ENCODE measurements around the gene MAPK11. TPM values are rescaled to one million over a fixed set of nuclear protein-coding genes. Genes with fewer than 3 reads are reported as not detected.

The MAPK11 gene
- total RNA-seq, 1 donor from 2014 or later: 3.1 TPM

GRCh38 chr22:50286275-50286674 is 16.1 kb upstream of the MAPK11 start:
- Histone ChIP-seq H3K9ac (ENCODE audit: low read depth in 1 of 3, low read length in 3 of 3) (no peak overlapping the region), H3K9me3 (ENCODE audit: control insufficient read depth in 3 of 3, low read length in 3 of 3) (no peaks in the 10 kb centered on the region), H3K4me1 (ENCODE audit: control insufficient read depth in 3 of 3, insufficient read depth in 3 of 3, low read length in 3 of 3) (no peaks in the 10 kb centered on the region), H3K36me3 (ENCODE audit: control insufficient read depth in 3 of 3, insufficient read depth in 3 of 3, low read length in 3 of 3) (peaks cover 30 to 40% (median 31%) of the 10 kb centered on the region in 3 donors), H3K27ac (ENCODE audit: low read depth, low read length) (no peak overlapping the region), H3K4me3 (ENCODE audit: low read length in 3 of 3) (no peak overlapping the region), H3K27me3 (ENCODE audit: control insufficient read depth in 3 of 3, insufficient read depth in 3 of 3, low read length in 3 of 3) (peaks cover 0 to 2% (median 0%) of the 10 kb centered on the region in 3 donors)

GRCh38 chr22:50285568-50286229 is 15.5 kb upstream of the MAPK11 start:
- H3K27ac ChIP-seq (ENCODE audit: low read depth, low read length): no peak overlapping the region
- H3K9me3 ChIP-seq (ENCODE audit: control insufficient read depth in 3 of 3, low read length in 3 of 3): no peaks in the 10 kb centered on the region
- H3K9ac ChIP-seq (ENCODE audit: low read depth in 1 of 3, low read length in 3 of 3): no peak overlapping the region
- no peaks in the 10 kb centered on the region for H3K27me3 ChIP-seq (ENCODE audit: control insufficient read depth in 3 of 3, insufficient read depth in 3 of 3, low read length in 3 of 3)
- peaks cover 36 to 45% (median 36%) of the 10 kb centered on the region in 3 donors for H3K36me3 ChIP-seq (ENCODE audit: control insufficient read depth in 3 of 3, insufficient read depth in 3 of 3, low read length in 3 of 3)
- H3K4me3 ChIP-seq (ENCODE audit: low read length in 3 of 3): no peak overlapping the region
- no peaks in the 10 kb centered on the region for H3K4me1 ChIP-seq (ENCODE audit: control insufficient read depth in 3 of 3, insufficient read depth in 3 of 3, low read length in 3 of 3)

- Histone ChIP-seq H3K4me1 (ENCODE audit: control insufficient read depth in 3 of 3, insufficient read depth in 3 of 3, low read length in 3 of 3) (no peaks in the 10 kb centered on the region), H3K9me3 (ENCODE audit: control insufficient read depth in 3 of 3, low read length in 3 of 3) (no peaks in the 10 kb centered on the region), H3K4me3 (ENCODE audit: low read length in 3 of 3) (no peak overlapping the region), H3K9ac (ENCODE audit: low read depth in 1 of 3, low read length in 3 of 3) (no peak overlapping the region), H3K36me3 (ENCODE audit: control insufficient read depth in 3 of 3, insufficient read depth in 3 of 3, low read length in 3 of 3) (peaks cover 35 to 44% (median 35%) of the 10 kb centered on the region in 3 donors), H3K27ac (ENCODE audit: low read depth, low read length) (no peak overlapping the region), H3K27me3 (ENCODE audit: control insufficient read depth in 3 of 3, insufficient read depth in 3 of 3, low read length in 3 of 3) (no peaks in the 10 kb centered on the region)
These were observed 14.3 kb upstream of the MAPK11 start for GRCh38 chr22:50284479-50284878.

GRCh38 chr22:50283821-50284220 is 13.6 kb upstream of the MAPK11 start:
- peaks cover 28 to 44% (median 29%) of the 10 kb centered on the region in 3 donors for H3K36me3 ChIP-seq (ENCODE audit: control insufficient read depth in 3 of 3, insufficient read depth in 3 of 3, low read length in 3 of 3)
- no peaks in the 10 kb centered on the region for H3K9me3 ChIP-seq (ENCODE audit: control insufficient read depth in 3 of 3, low read length in 3 of 3)

GRCh38 chr22:50282361-50283155 is 12.4 kb upstream of the MAPK11 start:
- Histone ChIP-seq H3K27ac (ENCODE audit: low read depth, low read length) (no peak overlapping the region), H3K9ac (ENCODE audit: low read depth in 1 of 3, low read length in 3 of 3) (no peak overlapping the region), H3K4me1 (ENCODE audit: control insufficient read depth in 3 of 3, insufficient read depth in 3 of 3, low read length in 3 of 3) (no peaks in the 10 kb centered on the region), H3K9me3 (ENCODE audit: control insufficient read depth in 3 of 3, low read length in 3 of 3) (no peaks in the 10 kb centered on the region), H3K36me3 (ENCODE audit: control insufficient read depth in 3 of 3, insufficient read depth in 3 of 3, low read length in 3 of 3) (peaks cover 24 to 40% (median 36%) of the 10 kb centered on the region in 3 donors), H3K4me3 (ENCODE audit: low read length in 3 of 3) (no peak overlapping the region), H3K27me3 (ENCODE audit: control insufficient read depth in 3 of 3, insufficient read depth in 3 of 3, low read length in 3 of 3) (no peaks in the 10 kb centered on the region)

More at GRCh38 chr22:50283821-50284220, 13.6 kb upstream of the MAPK11 start:
- H3K27ac ChIP-seq (ENCODE audit: low read depth, low read length): no peak overlapping the region
- H3K4me1 ChIP-seq (ENCODE audit: control insufficient read depth in 3 of 3, insufficient read depth in 3 of 3, low read length in 3 of 3): no peaks in the 10 kb centered on the region
- H3K9ac ChIP-seq (ENCODE audit: low read depth in 1 of 3, low read length in 3 of 3): no peak overlapping the region
- H3K27me3 ChIP-seq (ENCODE audit: control insufficient read depth in 3 of 3, insufficient read depth in 3 of 3, low read length in 3 of 3): no peaks in the 10 kb centered on the region
- no peak overlapping the region for H3K4me3 ChIP-seq (ENCODE audit: low read length in 3 of 3)

- H3K4me1 ChIP-seq (ENCODE audit: control insufficient read depth in 3 of 3, insufficient read depth in 3 of 3, low read length in 3 of 3): no peaks in the 10 kb centered on the region
- H3K9ac ChIP-seq (ENCODE audit: low read depth in 1 of 3, low read length in 3 of 3): no peak overlapping the region
- no peaks in the 10 kb centered on the region for H3K9me3 ChIP-seq (ENCODE audit: control insufficient read depth in 3 of 3, low read length in 3 of 3)
- H3K27me3 ChIP-seq (ENCODE audit: control insufficient read depth in 3 of 3, insufficient read depth in 3 of 3, low read length in 3 of 3): no peaks in the 10 kb centered on the region
- no peak overlapping the region for H3K4me3 ChIP-seq (ENCODE audit: low read length in 3 of 3)
- peaks cover 24 to 40% (median 36%) of the 10 kb centered on the region in 3 donors for H3K36me3 ChIP-seq (ENCODE audit: control insufficient read depth in 3 of 3, insufficient read depth in 3 of 3, low read length in 3 of 3)
- no peak overlapping the region for H3K27ac ChIP-seq (ENCODE audit: low read depth, low read length)
These were observed 11.8 kb upstream of the MAPK11 start for GRCh38 chr22:50281957-50282356.

- Histone ChIP-seq H3K27ac (ENCODE audit: low read depth, low read length) (no peak overlapping the region), H3K4me1 (ENCODE audit: control insufficient read depth in 3 of 3, insufficient read depth in 3 of 3, low read length in 3 of 3) (no peaks in the 10 kb centered on the region), H3K36me3 (ENCODE audit: control insufficient read depth in 3 of 3, insufficient read depth in 3 of 3, low read length in 3 of 3) (peaks cover 21 to 38% (median 35%) of the 10 kb centered on the region in 3 donors), H3K9me3 (ENCODE audit: control insufficient read depth in 3 of 3, low read length in 3 of 3) (no peaks in the 10 kb centered on the region), H3K9ac (ENCODE audit: low read depth in 1 of 3, low read length in 3 of 3) (no peak overlapping the region), H3K4me3 (ENCODE audit: low read length in 3 of 3) (no peak overlapping the region), H3K27me3 (ENCODE audit: control insufficient read depth in 3 of 3, insufficient read depth in 3 of 3, low read length in 3 of 3) (no peaks in the 10 kb centered on the region)
These were observed 11.2 kb upstream of the MAPK11 start for GRCh38 chr22:50281384-50281760.

- Histone ChIP-seq H3K27me3 (ENCODE audit: control insufficient read depth in 3 of 3, insufficient read depth in 3 of 3, low read length in 3 of 3) (no peaks in the 10 kb centered on the region), H3K4me1 (ENCODE audit: control insufficient read depth in 3 of 3, insufficient read depth in 3 of 3, low read length in 3 of 3) (no peaks in the 10 kb centered on the region), H3K9ac (ENCODE audit: low read depth in 1 of 3, low read length in 3 of 3) (no peak overlapping the region), H3K36me3 (ENCODE audit: control insufficient read depth in 3 of 3, insufficient read depth in 3 of 3, low read length in 3 of 3) (peaks cover 18 to 34% (median 30%) of the 10 kb centered on the region in 3 donors), H3K4me3 (ENCODE audit: low read length in 3 of 3) (no peak overlapping the region), H3K27ac (ENCODE audit: low read depth, low read length) (no peak overlapping the region), H3K9me3 (ENCODE audit: control insufficient read depth in 3 of 3, low read length in 3 of 3) (no peaks in the 10 kb centered on the region)
These were observed 10.7 kb upstream of the MAPK11 start for GRCh38 chr22:50280708-50281383.

- no peaks in the 10 kb centered on the region for H3K9me3 ChIP-seq (ENCODE audit: control insufficient read depth in 3 of 3, low read length in 3 of 3)
- H3K27me3 ChIP-seq (ENCODE audit: control insufficient read depth in 3 of 3, insufficient read depth in 3 of 3, low read length in 3 of 3): no peaks in the 10 kb centered on the region
- H3K9ac ChIP-seq (ENCODE audit: low read depth in 1 of 3, low read length in 3 of 3): no peak overlapping the region
- H3K36me3 ChIP-seq (ENCODE audit: control insufficient read depth in 3 of 3, insufficient read depth in 3 of 3, low read length in 3 of 3): peaks cover 18 to 32% (median 28%) of the 10 kb centered on the region in 3 donors
- H3K4me1 ChIP-seq (ENCODE audit: control insufficient read depth in 3 of 3, insufficient read depth in 3 of 3, low read length in 3 of 3): no peaks in the 10 kb centered on the region
- no peak overlapping the region for H3K27ac ChIP-seq (ENCODE audit: low read depth, low read length)
- no peak overlapping the region for H3K4me3 ChIP-seq (ENCODE audit: low read length in 3 of 3)
These were observed 10.0 kb upstream of the MAPK11 start for GRCh38 chr22:50280022-50280707.
